ENCODE measurements around the gene SIX3. TPM values are rescaled to one million over a fixed set of nuclear protein-coding genes. Genes with fewer than 3 reads are reported as not detected.

The SIX3 gene
- total and polyA plus RNA-seq, 2 donors (not counting 1 experiment from before 2014, with no cell fraction given) = not detected

GRCh38 chr2:44926957-44927356, 14.5 kb upstream of the SIX3 start:
- TF ChIP-seq EZH2 (IDR thresholded peaks at IDR 0.05; ENCODE audit: borderline replicate concordance, insufficient read depth, low read depth, low read length, poor library complexity, severe bottlenecking) (no peak), CTCF (IDR thresholded peaks at IDR 0.05) (no peak)
- peak; percentile 9 for DNase-seq
- H3K4me3 Mint-ChIP-seq = no peak overlapping the region
- Histone ChIP-seq H3K36me3 (replicated peaks in 1 of 2; ENCODE audit: control extremely low read depth in 1 of 2, control insufficient read depth in 1 of 2, extremely low read depth in 1 of 2, insufficient read depth in 2 of 2, low read length in 1 of 2) (no peaks in the 10 kb centered on the region), H3K4me3 (ENCODE audit: control extremely low read depth in 1 of 5, extremely low read depth in 1 of 5, insufficient read depth in 1 of 5, low read depth in 2 of 5, low read length in 4 of 5) (no peak overlapping the region), H2AFZ (ENCODE audit: insufficient read depth, low read depth, low read length, poor library complexity, severe bottlenecking) (no peak overlapping the region), H3K4me1 (ENCODE audit: control insufficient read depth in 2 of 2, insufficient read depth in 2 of 2, low read length in 2 of 2) (peaks cover 24 to 36% of the 10 kb centered on the region in 2 donors), H3K4me2 (replicated peaks; ENCODE audit: low read depth, low read length, poor library complexity, severe bottlenecking) (no peak overlapping the region), H3K9me3 (ENCODE audit: control extremely low read depth in 1 of 3, control insufficient read depth in 2 of 3, insufficient read depth in 1 of 3, low read length in 2 of 3) (peaks cover 0 to 33% (median 0%) of the 10 kb centered on the region in 3 donors), H3K9ac (ENCODE audit: low read length) (no peak overlapping the region), H4K20me1 (ENCODE audit: control insufficient read depth, insufficient read depth, low read length, poor library complexity, severe bottlenecking) (no peaks in the 10 kb centered on the region), H3K27ac (ENCODE audit: low read length in 2 of 2) (no peak overlapping the region), H3K79me2 (ENCODE audit: control insufficient read depth, insufficient read depth, low read length) (no peaks in the 10 kb centered on the region), H3K27me3 (replicated peaks in 1 of 4; ENCODE audit: control extremely low read depth in 1 of 4, control insufficient read depth in 3 of 4, insufficient read depth in 4 of 4, low read length in 3 of 4) (peaks cover 0 to 77% (median 72%) of the 10 kb centered on the region in 4 experiments)
- peaks cover 19% of the 10 kb centered on the region for H3K4me1 Mint-ChIP-seq
- no peaks in the 10 kb centered on the region for H3K9me3 Mint-ChIP-seq (ENCODE audit: insufficient read depth)
- no peak overlapping the region for H3K27ac Mint-ChIP-seq
- intact Hi-C loops (cut with micrococcal nuclease) = no loop called here
- POLR2A ChIA-PET = no interaction called here
- 22% methylated on average over 6 of the region's 9 CpGs for WGBS (ENCODE audit: insufficient coverage)
- H3K27me3 Mint-ChIP-seq = peaks cover 85% of the 10 kb centered on the region
- CTCF ChIA-PET = interaction anchor here (0.9 kb wide), 2 partner anchors 31 to 447 kb away, joined by 3 to 4 read pairs; no protein-coding TSS in a partner anchor
- no peak for ATAC-seq (ENCODE audit: low read depth)

- Histone ChIP-seq H3K79me2 (ENCODE audit: control insufficient read depth, insufficient read depth, low read length) (no peaks in the 10 kb centered on the region), H3K36me3 (replicated peaks in 1 of 2; ENCODE audit: control extremely low read depth in 1 of 2, control insufficient read depth in 1 of 2, extremely low read depth in 1 of 2, insufficient read depth in 2 of 2, low read length in 1 of 2) (no peaks in the 10 kb centered on the region), H3K4me1 (ENCODE audit: control insufficient read depth in 2 of 2, insufficient read depth in 2 of 2, low read length in 2 of 2) (peaks cover 32 to 47% of the 10 kb centered on the region in 2 donors), H3K4me3 (ENCODE audit: control extremely low read depth in 1 of 5, extremely low read depth in 1 of 5, insufficient read depth in 1 of 5, low read depth in 2 of 5, low read length in 4 of 5) (no peak overlapping the region), H4K20me1 (ENCODE audit: control insufficient read depth, insufficient read depth, low read length, poor library complexity, severe bottlenecking) (no peaks in the 10 kb centered on the region), H3K9ac (ENCODE audit: low read length) (no peak overlapping the region), H3K27ac (ENCODE audit: low read length in 2 of 2) (no peak overlapping the region), H2AFZ (ENCODE audit: insufficient read depth, low read depth, low read length, poor library complexity, severe bottlenecking) (peak overlapping the region; percentile 49), H3K9me3 (ENCODE audit: control extremely low read depth in 1 of 3, control insufficient read depth in 2 of 3, insufficient read depth in 1 of 3, low read length in 2 of 3) (peaks cover 0 to 44% (median 0%) of the 10 kb centered on the region in 3 donors), H3K27me3 (replicated peaks in 1 of 4; ENCODE audit: control extremely low read depth in 1 of 4, control insufficient read depth in 3 of 4, insufficient read depth in 4 of 4, low read length in 3 of 4) (peaks cover 0 to 85% (median 79%) of the 10 kb centered on the region in 4 experiments), H3K4me2 (replicated peaks; ENCODE audit: low read depth, low read length, poor library complexity, severe bottlenecking) (peak overlapping the region; percentile 70)
- Mint-ChIP-seq H3K9me3 (ENCODE audit: insufficient read depth) (no peaks in the 10 kb centered on the region), H3K27me3 (peaks cover 85% of the 10 kb centered on the region), H3K4me1 (peaks cover 26% of the 10 kb centered on the region), H3K4me3 (no peak overlapping the region), H3K27ac (no peak overlapping the region)
- no peak for ATAC-seq (ENCODE audit: low read depth)
- ChIA-PET CTCF (interaction anchor here (0.9 kb wide), 1 partner anchor 30 kb away, joined by 3 read pairs; no protein-coding TSS in a partner anchor), POLR2A (no interaction called here)
- WGBS (ENCODE audit: insufficient coverage) = 13% methylated on average over 35 of the region's 36 CpGs
- peak; percentile 37 for DNase-seq
- intact Hi-C loops (cut with micrococcal nuclease) = no loop called here
- TF ChIP-seq EZH2 (IDR thresholded peaks at IDR 0.05; ENCODE audit: borderline replicate concordance, insufficient read depth, low read depth, low read length, poor library complexity, severe bottlenecking) = no peak
- no peak for TF ChIP-seq CTCF (IDR thresholded peaks at IDR 0.05)
Measured at GRCh38 chr2:44927985-44928482, 13.5 kb upstream of the SIX3 start.

Measured in B cell (primary cell).